NCI-H1930 (cell line): ENCODE results near the gene MCM9.
"Not testable (repeated sequence)": the region's sequence is repeated elsewhere in the genome, so short reads cannot be mapped to it uniquely, and the experiment has no call there.

Experiments used
- DNase-seq, 2 experiments: peaks; one replicate each; lab custom pipeline; 2025; lab: John Stamatoyannopoulos, UW

The MCM9 gene

DNA sequence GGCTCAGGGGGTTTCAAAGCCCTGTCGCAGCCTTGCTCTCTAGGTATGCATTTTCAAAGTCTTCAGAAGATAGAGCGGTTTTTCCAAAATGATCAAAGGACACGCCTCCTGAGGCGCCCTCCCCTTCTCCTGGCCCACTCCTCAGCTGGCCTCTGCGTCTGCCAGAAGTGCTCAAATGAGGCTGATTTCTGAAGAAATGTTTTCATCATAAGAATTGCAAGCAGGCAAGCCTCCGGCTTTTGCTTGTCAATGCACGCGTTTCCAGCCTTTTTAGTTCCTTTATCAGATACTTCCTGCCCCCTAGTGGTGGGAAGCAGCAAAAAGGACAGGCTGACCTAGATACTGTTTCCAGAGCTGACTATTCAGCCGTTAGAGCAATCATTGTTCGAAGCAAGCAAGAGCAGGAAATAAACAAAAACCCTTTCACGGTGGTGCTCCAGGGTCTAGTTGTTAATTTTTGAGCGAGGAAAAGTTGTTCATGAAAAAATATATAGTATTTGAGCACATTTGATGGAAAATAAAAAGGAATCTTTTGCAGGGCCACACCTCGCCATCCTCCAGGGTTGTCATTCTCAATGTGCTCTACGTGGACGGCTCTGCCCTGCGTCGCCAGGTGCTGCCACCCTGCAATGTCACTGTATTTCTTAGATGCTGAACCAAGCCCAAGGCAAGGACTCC lies 134.4 kb downstream of the MCM9 start:
- DNase-seq = peak; percentile 66 to 82

DNA sequence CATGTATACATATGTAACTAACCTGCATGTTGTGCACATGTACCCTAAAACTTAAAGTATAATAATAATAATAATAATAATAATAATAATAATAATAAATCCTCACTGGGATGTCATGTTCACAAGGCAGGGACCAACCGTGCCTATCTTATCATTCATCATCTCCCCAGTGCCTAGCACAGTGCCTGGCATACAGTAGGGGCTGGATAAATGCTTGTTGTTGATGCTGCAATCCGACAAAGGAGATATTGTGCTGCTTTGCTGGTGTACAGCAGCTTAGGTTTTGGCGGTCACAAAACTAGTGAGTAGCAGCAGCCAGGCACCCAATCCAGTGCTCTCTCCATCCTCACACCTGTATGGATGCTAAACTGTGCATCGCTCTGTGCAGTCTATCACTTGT lies 135.1 kb downstream of the MCM9 start:
- no peak for DNase-seq

DNA sequence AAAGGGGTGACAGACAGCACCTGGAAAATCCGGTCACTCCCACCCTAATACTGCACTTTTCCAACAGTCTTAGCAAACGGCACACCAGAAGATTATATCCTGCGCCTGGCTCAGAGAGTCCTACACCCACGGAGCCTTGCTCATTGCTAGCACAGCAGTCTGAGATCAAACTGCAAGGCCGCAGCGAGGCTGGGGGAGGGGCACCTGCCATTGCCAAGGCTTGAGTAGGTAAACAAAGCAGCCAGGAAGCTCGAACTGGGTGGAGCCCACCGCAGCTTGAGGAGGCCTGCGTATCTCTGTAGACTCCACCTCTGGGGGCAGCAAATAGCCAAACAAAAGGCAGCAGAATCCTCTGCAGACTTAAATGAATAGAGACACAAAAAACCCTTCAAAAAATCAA lies 138.4 kb downstream of the MCM9 start:
- DNase-seq = not testable (repeated sequence)

DNA sequence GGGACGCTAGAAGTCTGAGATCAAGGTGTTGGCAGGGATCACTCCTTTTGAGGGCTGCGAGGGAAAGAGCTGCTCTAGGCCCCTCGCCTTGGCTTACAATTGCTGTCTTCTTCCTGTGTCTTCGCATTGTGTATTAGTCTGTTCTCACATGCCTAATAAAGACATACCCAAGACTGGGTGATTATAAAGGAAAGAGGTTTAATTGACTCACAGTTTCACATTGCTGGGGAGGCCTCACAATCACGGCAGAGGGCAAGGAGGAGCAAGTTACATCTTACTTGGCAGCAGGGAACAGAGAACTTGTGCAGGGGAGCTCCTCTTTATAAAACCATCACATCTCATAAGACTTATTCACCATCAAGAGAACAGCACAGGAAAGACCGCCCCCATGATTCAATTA lies 143.5 kb downstream of the MCM9 start:
- DNase-seq = no peak

DNA sequence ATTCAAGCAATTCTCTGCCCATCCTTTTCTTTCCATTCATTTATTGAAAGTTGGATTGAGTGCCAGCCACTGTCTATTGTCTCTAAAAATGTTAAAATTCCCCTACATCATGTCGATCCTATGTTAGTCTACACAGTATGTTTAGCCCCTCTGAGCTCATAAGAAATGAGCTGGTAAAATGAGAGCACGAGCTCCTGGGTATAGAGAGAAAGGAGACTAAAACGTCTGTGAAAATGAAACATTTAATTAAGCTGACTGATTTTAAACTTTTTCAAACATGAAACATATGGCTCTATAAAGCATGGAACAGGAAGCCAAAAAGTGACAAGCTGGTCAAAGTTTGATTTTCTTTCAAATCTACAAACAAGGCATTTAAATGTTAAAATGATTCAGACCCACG lies 145.0 kb downstream of the MCM9 start:
- DNase-seq = no peak

DNA sequence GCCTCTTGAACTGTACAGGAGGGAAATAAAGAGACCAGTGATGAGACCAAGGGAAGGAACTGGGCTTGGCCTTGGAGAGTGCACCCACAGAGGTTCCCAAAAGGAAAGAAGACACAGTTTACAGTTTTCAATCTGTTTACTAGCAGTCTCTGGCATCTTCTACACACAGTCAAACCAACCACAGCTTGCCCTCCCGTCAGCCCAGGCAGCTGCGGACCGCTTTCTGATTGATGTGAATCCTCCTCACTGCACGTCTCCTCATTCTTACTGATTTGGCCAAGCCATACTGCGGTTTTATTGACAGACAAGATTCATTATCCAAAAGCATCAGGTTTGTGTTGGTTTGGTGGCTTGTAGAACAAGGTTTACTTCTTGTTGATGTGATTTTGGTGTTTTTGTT lies 145.5 kb downstream of the MCM9 start:
- no peak for DNase-seq

DNA sequence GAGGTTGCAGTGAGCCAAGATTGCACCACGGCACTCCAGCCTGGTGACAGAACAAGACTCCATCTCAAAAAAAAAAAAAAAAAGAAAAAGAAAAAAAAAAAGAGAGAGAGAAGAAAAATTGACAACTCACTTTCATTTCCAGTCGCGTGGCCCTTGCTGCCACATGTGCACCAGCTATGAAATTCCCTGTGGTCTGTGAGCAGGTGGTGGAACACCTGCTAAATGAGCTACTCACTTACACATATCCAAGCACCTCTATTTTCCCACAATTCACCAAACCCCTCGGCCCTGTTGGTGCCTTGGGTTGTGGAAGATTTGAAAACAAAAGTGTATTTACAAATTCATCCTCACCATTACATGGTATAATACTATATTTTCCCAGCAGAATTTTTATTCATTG lies 146.3 kb downstream of the MCM9 start:
- DNase-seq = no peak

DNA sequence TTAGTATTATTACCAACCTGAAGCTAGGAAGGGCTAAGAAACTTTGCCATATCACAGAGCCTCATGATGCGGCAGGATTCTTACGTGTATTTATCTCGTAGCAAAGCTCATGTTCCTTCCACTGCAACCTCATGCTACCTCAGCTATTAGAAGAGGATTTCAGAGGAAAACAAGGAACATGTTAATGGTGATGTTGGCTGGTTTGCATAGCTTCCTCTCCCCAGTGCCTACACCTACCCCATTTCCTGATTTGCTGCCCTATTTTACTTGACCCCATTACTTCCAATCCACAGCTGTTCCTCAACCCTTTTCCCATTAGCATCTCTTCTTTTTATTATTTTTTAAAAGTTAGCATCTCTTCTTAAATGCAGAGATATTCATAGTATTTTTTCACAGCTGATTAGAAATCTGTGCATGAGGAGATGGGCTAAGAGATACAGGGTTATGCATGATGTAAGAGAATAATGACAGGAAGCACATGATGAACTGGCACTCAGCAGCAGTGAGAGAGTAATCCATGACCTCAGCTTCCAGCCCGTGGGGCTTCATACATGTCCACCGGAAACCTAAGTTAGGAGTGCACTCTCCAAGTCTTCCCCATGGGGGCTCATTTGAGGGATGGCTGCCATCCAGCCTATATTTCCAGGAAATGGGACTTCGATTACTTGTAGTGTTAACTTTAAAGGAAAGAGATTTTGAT lies 147.1 kb downstream of the MCM9 start:
- DNase-seq = no peak

DNA sequence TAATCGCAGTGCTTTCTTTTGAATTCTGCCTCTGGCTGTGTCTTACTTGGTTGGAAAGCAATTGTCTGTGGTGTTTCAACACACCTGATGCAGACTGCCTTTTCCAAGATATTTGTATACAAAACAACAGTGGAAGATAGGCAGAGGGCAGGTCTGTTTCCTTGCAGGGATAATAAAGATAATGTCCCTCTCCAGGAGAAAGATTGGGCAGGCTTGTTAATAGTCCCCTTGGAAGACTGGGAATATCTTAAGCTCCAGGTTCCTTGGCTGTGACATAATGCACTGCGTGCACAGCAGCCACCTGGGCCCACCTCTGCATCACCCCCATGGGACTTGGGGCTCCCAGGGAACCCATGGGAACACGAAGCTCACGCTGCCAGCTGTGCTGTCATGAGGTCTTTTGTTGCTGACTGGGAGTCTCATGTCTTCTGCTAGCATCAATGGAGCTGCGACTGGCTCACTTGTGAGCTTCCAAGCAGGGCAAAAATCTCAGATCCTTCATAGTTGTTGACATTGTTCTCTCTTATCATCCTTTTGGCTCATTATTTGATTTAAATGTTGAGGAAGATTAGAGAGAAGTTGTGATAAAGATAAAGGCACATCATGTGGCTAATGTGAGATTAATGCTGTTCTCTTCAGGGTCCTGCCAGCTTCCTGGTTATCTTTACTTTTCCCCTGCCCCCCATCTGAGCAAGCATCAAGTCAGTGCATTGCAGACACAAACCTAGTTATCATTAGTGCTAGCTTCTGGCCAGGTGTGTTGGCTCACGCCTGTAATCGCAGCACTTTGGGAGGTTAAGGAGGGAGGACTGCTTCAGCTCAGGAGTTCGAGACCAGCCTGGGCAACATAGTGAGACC lies 148.1 kb downstream of the MCM9 start:
- no peak for DNase-seq

DNA sequence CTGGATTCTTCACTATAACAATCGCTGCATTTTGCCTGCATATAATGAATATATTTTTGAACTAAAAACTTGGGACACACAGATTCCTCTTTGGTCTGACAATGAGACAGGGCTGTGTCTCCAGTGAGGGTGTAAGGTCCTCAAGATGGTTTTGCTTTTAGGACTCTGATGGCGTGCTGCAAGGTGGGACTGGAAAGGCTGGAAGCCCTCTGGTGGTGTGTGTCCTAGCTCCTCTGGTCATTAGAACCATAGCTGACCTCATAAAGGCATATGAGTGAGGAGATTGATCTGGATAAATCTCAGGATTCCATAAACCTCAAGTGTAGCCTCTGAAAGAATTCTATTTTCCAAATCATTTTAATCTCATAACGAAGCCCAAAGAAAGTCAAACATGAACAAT lies 149.4 kb downstream of the MCM9 start:
- DNase-seq = no peak

DNA sequence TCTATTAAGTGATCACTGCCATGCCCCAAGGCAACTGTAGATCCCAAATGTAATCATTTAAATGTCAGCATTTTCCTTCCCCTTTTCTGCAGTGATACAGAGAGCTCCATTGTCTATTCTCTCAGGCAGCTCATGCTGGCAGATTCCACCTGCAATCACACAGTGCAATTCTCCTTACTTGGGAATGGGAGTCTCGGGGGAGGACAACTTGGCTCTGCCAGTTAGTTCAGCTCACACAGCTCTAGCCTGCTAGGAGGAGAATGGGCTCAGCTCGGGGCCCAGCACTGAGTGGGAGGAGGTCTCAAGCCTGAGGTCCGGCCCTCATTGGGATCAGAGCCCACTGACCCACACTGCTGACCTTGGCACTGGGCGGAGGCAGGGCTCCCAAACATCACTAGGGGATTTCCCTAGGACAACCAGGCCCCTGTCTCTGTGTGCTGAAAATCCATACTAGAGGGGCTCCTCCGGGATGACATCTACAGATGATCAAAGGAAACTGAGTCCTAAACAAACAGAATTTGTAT lies 150.3 kb downstream of the MCM9 start:
- DNase-seq = no peak

DNA sequence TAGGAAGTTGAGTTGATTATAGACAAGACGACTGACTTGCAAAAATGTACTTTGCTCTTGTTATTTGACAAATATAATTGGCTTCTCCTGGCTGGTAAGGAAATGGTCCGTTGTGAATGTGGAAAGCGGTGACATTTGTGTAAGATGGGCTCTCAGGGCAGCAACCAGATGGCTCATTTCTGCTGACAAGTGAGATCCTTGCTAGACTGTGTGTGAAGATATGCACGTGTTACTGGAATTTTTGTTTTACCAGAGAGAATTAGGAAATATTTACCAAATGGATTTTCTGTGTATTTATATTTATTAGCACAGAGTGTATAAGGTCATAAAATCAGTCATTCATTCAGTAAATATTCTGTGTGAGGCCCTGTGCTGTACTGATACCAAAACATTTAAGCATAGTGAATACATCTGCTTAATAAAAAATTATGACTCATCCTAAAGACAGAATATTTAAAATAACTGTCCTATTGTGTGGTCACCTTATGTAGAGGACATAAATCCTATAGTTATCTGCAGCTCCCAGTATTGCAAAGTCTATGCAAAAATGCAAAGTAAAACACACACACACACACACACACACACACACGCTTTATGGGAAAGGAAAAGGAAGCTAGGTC lies 150.9 kb downstream of the MCM9 start:
- no peak for DNase-seq

DNA sequence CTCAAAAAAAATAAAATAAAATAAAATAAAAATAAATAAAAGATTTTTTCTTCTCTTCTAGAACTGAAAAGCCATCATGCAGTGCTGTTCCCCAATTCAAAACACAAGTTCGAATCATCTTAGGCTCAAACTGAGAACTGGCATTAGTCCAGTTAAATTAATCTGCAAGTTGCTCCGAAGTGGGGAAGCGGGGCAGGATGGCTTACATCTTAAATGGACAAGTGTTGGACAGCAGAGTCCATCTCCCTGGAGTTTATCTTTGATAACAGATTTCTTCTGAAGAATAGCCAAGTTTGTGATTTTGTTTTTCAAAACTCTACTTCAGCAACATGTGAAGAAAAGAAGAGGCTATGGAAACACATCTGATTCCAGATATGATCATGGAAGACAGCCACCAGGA lies 152.3 kb downstream of the MCM9 start:
- no peak for DNase-seq

DNA sequence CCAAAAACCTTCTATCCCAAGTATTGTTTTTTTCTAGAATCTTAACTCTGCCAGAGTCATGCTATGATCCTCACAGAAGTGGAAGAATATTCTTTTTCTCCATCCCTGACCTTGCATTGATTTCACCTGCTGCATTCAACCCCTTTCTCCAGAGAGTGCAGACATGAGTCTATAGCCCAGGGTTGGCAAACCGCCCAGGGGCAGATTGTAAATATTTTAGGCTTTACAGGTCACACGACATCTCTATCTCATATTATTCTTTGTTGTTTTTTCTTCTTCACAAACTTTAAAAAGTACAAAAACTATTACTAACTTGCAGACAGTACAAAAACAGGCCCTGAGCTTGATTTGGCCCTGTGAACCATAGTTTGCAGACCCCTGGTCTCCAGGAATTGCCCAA lies 153.1 kb downstream of the MCM9 start:
- no peak for DNase-seq

DNA sequence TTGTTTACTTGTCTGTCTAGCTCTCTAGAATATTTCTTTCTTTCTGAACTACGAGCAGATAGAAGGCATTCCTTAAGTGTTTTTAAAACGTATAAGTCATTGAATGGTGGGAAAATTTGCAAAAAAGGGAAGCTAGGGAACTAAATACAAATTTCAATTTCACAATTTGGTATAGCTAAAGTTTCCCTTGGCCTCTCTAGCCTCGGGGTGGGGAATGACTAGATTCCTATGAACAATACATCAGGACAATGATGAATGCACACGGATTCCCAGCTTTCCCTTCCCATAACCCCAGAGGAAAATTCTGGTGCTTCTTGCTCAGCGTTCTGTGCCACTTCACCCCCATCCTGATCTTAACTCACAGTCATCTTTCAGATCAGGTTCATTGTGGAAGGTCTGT lies 154.3 kb downstream of the MCM9 start:
- DNase-seq = no peak

DNA sequence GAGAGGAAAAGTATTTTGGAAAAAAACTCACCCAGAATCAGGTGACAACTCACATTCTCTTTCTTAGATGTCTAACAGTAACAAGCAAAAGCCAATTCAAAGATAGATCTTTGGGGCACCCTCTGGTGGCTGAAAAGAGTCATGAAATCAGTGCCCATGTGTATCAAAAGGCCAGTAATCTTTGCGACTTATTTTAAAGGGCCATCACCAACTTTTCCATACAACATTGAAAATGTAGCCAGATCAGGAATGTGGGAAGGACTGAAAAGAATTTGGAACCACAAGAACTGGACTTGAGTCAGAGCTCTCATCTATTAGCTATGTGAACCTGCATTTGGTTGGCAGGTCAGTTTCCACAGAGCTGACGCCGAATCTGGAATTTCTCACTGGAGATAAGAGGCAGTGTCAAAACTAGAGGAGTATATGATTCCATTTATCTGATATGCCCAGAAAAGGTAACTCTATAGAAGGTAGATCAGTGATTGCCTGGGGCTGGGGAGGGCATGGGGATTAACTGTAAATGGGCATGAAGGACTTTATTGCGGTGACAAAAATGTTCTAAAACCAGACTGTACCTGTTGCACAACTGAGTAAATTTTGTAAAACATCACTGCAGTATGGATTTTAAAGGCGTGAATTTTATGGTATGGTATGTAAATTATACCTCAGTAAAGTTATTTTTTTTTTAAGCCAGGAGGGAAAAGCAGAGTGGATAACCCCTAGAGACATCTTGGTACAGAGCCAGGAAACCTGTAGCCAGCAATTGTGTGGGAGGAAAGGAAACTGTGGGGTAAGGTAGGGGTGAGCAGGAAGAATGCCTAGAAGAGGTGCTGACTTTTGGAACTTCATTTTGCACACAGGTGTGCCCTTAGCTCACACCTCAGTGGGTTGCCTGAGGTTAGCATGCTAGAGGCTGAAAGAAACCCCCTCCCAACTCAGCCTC lies 158.1 kb downstream of the MCM9 start:
- peak; percentile 26 to 33 for DNase-seq

DNA sequence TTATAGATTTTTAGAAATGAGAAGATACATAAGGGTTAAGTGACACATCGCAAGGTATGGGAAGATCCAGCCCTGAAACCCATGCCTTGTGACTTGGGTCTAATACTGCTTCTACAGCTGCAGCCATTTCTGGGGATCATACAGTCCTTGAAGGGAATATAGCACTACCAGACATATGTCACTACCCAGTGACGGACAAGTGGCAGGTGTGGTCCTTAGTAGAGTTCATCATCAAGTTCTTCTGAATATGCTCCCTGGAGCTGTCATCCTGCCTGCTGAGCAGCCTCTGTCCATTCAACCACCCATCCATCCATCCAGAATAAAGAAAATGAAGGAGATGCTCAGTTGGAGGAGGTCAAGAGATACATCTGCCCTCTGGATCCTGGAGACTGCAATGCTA lies 159.6 kb downstream of the MCM9 start:
- DNase-seq = no peak

DNA sequence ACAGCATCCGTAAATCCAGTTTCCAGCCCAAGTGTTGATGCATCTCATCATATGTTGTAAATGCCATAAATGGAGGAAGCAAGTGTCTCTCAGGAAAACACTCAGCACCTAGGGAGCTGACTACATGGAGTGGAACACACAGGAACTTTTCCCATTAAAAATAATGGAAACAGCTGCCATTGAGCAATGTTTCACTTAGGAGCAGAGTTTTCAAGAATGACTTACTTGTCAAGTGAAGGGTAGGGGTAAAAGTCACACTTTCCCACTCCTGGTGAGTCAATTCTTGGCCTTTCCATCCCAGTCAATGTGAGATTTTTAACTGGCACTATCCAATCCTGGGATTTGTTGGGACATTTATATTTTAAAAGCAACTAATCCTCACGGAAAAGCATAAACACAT lies 160.4 kb downstream of the MCM9 start:
- DNase-seq = no peak

DNA sequence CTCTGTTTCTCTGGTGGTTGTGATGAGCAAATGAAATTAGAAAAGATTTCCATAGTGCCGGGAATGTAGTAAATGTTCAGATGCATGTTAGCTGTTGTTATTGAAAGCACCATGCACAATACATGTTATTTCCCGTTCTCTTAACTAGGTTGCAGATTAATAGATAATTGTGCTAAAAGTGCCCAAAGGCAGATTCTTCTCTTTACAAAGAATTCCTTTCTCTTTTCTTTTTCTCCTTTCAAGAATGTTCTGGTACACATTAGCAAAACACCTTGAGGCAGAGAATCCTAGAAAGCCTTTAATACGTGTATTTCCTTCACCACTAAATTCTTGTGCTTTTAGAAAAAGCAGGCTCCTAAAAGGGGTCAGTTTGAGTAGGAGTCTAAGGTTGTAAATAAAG lies 162.1 kb downstream of the MCM9 start:
- DNase-seq = no peak

DNA sequence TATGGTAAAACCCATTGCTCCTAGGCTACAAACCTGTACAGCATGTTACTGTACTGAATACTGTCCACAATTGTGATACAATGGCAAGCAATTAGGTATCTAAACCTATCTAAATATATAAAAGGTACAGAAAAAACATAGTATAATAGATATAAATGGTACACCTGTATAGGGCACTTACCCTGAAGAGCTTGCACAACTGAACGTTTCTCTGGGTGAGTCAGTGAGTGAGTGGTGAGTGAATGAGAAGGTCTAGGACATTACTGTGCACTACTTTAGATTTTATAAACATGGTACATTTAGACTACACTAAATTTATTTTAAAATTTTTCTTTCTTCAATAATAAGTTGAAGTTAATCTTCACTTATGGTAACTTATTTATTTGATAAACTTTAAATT lies 163.7 kb downstream of the MCM9 start:
- DNase-seq = peak in 1 of 2 experiments; percentile 75

DNA sequence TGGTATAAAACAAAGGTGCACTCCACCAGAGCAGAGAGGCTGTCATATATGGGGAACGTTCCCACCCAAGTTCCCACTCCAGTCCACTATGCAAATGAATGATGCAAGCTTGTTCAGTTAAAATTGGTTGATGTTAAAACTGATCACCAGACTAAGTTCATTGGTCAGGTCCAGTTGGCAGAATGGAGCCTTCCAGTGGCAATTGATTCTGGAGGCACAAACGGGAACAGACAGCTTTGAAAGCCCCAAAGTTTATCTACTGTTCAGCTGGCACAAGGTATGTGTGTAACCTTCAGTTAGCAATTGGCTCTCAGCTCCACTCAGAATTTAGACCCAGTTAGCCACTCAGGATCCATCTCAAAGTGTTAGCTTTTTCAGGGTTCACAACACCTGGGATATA lies 164.1 kb downstream of the MCM9 start:
- DNase-seq = peak in 1 of 2 experiments; percentile 81
